Hematopoietic multipotent progenitor cell treated with erythropoietin and hydrocortisone succinate and interleukin-3 and kit ligand, for 4 days (in vitro differentiated cells): ENCODE results near the gene ZNHIT1.
A peak's percentile ranks its signal among the peaks of the same experiment; 100 is the strongest.

Experiments
- DNase-seq: peaks from one replicate; pipeline ENCODE4 v3.0.0-alpha.2; 2015

The ZNHIT1 gene

DNA sequence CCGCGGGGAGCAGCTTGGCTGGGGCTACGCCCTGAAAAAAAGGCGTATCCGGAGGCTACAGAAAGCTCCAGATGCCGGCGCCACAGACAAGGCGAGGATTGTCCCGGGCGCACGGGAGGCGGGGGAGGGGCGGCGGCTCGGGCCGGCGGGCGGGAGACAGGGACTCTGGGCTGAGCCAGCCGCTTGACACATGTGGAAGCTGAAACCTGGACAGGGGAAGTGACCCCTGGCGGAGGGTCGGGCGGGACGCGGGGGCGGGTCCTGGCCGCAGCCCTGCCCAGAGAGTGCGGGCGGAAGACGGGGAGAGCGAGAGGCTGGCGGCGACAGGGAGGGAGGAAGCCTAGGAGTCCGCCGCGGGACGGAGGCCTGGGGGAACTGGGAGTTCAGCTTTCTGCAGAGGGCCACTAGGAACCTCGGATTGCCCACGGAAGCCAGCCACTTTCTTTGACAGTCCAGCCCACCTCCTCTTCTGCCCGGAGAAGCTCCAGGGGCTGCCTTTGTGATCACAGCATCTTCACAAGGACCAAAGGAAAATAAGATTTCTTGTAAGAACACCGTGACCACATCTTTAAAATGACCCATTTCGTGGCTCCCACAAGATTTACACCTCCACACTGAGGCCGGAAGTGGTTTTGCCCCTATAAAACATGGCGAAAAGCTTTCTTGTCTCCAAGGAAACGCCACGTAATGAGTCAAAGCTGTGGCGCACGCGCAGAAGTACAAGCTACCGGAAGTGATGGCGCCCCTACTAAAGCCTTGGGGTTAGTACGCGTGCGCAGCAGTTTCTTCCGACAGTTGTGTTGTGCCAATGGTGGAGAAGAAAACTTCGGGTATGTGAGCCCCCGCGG is at the start of gene ZNHIT1, which contains the start of gene PLOD3:
Gene ZNHIT1, plus strand, starts transcription at position 778 of the 848 bp plus-strand sequence. Its CDS starts 31 bp downstream, at position 809.
Gene PLOD3, minus strand, starts transcription at position 194 of the 848 bp plus-strand sequence. CDS start 307 bp downstream, outside the sequence.
- DNase-seq = peak; percentile 100

- no peak for DNase-seq
These were observed 49.4 kb upstream of the ZNHIT1 start for GRCh38 chr7:101168412-101169049.

GRCh38 chr7:101169110-101169837 is 48.7 kb upstream of the ZNHIT1 start:
- DNase-seq = no peak

- DNase-seq = peak; percentile 80
These were observed 48.0 kb upstream of the ZNHIT1 start for GRCh38 chr7:101169838-101170551.

DNA sequence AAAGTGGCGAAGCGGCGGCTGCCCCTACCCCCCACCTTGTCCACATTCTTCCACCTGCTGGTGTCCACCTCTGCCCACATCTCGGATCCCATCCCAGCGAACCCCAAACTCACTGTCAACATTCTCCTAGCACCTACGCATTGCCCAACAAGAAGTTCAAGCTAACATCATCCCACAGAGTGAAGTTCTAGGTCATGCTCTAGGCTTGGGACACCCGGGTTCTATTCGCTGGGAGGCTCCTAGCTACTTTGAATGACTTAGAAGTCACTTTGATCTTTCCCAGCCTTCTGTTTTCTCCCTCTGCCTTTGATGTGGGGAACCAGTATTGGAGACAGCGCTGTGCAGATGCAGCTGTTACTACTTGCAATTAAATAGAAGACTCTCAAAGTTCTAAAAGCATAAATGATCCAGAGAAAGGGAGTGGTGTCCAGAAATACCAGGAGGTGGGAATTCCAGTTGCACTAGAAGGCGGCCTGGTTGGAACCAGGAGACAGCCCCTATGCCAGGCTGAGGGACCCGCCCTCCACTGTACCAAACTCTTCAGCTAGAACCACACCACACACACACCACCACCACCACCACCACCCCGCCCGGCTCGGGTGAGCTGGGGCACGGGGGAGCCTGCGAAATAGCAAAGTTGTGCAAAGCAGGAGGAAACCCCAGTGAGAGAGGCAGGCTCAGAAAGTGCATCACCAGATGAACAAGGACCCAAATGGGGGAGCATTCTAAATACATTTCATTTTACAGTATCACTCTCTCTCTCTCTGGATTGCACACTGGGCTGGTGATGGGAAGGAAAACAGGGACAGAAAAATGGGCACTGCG is 47.1 kb upstream of the ZNHIT1 start:
- no peak for DNase-seq

DNA sequence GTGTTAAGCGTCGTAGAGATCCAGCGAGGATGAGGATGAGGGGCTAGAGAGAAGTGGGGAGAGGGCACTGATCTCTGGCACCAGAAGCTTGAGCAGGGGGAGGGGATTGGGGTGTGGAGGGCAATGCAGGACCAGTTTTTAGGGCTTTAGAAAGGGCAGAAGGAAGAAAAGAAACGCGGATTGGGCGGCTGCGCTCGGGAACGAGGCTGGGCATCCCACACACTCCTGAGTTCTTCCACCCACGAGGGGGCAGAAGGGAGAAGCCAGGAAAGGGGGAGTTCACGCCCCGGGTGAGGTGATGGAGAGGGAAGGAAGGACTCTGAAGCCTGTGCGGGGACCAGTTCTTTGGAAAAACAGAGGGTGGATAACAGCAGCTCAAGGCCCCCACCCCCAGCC is 46.5 kb upstream of the ZNHIT1 start:
- DNase-seq = peak; percentile 35

DNA sequence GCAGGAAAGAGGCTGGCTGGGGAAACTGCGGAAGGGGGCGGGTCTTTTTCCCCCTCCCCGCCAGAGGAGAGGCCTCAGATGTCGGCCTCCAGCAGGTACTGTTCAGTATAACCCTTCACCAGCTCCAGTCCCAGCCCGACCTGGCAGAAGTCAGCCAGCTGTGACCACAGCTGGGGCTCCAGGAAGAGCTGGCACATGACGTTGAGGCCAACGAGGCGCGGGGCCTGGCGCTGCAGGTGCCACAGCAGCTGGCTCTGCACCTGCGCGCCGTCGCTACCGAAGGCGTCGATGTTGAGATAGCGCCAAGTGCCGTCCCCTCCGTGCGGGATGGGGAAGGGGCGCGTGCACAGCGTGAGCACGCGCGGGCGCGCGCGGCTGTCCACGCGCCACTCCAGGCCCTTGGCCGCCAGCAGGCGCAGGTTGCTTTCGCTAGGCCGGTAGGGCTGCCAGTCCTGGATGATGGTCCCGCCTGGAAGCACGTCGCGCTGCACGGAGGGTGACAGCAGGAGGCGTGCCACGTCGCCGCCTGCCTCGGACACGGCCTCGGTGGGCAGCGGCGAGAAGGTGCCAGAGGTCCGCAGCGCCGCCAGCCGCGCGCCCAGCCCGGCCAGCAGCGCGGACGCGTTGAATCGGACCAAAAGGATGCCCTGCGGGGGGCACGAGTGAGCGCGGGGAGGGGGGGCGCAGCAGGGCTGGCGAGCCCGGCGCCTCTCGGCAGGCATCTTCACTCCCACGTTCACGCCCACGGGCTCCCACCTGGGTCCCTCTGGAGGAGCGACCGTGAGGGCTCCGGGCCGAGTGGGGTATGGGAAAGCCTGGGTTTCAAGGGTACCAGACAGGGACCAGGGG is 45.7 kb upstream of the ZNHIT1 start:
- peak; percentile 37 for DNase-seq

DNA sequence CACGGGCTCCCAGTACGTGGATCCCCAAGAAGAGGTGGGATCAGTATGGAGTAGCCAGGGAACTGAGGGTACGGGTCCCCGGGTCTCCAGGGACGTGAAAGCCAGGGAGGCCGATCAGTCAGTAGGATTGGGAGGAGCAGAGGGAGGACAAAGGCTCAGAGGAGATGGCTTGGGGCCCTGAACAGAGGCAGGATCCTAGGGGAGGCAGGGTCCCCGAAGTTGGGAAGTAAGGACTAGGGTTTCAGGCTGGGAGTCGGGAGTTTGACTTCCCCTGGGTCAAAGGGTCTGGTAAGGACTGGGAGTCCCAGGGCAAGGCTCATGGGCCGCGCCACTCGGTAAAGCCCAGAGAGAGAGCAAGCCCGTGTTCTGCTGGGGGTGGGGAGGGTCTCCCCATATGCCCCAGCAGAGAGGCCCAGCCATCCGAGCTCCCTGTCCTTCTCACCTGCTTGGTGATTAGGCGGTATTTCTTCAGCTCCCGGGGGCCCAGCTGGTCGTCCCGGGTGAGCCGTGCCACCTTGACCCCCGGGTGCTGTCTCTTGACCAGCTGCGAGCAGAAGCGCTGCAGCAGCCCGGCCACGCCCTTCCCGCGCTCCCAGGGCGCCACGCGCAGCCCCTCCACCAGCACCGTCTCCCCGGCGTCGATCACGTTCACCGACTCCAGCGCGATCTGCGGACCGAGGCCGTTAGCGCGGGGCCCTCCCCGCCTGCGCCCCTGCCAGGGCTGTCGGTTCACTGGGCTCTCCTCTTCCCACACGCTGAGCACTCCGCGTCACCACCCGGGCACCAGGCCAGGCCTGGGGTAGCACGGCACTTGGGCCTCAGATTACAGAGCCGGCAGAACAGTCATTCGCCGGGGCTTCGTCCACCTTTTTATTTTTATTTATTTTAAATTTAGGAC is 44.9 kb upstream of the ZNHIT1 start:
- peak; percentile 83 for DNase-seq

- DNase-seq = peak; percentile 79
These were observed 44.2 kb upstream of the ZNHIT1 start for GRCh38 chr7:101173752-101174244.

DNA sequence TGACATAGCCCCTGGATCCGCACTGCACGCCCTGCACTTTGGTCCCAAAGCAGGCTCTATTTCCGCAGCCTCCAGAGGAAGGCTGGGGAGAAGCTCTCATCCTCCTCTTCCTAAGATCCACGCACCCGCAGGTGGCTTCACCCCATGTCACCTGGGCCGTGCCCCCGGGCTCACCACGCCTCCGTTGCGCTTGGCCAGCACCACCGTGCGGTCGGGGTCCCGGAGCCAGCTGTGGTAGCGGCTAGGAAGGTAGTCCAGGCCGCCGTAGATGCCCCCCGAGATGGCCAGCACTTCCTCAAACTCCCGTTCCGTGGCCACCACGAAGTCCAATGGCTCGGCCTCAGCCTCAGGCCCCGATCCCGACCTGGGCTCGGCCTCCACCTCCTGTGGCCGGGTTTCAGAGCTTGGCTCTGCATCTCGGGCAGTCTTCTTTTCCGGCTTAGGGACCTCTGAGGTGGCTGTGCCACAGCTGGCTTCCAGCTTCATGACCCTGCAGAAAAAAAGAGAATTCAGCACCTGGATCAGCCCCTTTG is 43.6 kb upstream of the ZNHIT1 start:
- DNase-seq = no peak

DNA sequence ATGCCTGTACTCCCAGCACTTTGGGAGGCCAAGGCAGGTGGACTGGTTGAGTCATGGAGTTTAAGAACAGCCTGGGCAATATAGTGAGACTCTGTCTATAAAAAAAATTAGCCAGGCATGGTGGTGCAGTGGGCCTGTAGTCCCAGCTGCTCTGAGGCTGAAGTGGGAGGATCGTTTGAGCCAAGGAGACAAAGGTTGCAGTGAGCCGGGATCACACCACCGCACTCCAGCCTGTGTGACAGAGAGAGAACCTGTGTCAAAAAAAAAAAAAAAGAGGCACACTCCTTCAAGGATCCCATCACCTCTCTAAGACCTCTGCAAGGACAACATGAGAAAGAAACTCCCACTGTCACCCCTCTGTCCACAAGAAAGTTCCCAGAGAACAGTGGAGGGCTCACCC is 42.3 kb upstream of the ZNHIT1 start:
- DNase-seq = no peak

GRCh38 chr7:101177644-101178043 is 40.3 kb upstream of the ZNHIT1 start:
- no peak for DNase-seq

GRCh38 chr7:101179117-101179516 is 38.8 kb upstream of the ZNHIT1 start:
- no peak for DNase-seq

GRCh38 chr7:101179713-101180112 is 38.3 kb upstream of the ZNHIT1 start:
- DNase-seq = no peak

DNA sequence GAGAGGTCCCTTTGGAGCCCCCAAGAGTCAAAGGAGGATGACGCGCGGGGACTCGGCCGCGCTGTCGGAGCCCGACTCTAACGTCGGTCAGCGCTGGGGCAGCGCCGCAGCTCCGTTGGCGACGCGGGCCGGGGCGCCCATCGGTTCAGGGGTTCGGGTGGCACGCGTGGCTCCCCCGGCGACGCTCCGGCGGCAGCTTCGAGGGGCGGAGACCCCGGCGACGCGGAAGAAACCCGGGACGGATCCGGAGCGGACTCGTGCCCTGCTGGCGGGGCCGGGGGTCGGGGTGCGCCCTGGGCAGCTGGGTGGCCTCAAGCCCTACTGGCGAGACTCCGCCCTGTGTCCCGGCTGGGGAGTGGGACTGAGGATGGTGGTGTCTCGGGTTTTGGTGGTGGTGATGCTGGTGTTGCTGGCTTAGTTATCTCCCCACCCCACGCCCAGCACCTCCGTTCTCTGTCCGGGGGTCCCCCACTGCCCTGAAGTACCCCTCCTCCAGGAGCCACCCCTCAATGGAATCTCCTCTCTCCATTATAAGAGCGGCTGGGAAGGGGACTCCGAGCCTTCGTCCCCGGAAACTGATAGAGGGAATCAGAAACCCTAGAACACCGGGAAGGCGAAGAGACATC is 37.7 kb upstream of the ZNHIT1 start, which contains the start of gene NAT16:
Gene NAT16, minus strand, starts transcription at position 164 of the 626 bp plus-strand sequence. CDS start 5,486 bp downstream, outside the sequence.
- no peak for DNase-seq

DNA sequence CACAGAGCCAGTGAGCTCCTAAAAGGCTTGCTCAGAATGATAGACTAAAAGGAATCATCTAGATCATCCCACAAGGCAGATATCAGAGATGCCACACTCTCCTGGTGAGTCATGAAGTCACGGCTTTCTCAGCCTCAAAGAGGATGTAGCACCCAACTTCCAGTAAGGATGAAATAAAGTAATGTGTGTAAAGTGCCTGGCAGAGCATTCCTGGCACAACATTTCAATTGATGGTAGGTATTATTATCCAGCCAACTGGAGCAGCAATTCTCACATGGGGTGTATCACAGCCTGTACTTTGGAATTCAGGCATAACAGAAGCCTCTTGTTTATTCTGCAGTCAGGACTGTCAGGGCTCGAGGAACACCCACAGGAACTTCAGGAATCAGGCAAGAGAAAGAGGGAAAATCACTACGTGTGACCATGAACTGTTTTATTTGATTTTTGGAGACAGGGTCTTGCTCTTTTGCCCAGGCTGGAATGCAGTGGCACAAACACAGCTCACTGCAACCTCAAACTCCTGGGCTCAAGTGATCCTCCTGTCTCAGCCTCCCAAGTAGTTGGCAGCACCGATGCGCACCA is 32.6 kb upstream of the ZNHIT1 start:
- DNase-seq = no peak

- no peak for DNase-seq
These were observed 31.8 kb upstream of the ZNHIT1 start for GRCh38 chr7:101186194-101186593.

- no peak for DNase-seq
These were observed 31.0 kb upstream of the ZNHIT1 start for GRCh38 chr7:101186844-101187428.
